ENCODE data around the gene FER1L5.

The FER1L5 gene

DNA sequence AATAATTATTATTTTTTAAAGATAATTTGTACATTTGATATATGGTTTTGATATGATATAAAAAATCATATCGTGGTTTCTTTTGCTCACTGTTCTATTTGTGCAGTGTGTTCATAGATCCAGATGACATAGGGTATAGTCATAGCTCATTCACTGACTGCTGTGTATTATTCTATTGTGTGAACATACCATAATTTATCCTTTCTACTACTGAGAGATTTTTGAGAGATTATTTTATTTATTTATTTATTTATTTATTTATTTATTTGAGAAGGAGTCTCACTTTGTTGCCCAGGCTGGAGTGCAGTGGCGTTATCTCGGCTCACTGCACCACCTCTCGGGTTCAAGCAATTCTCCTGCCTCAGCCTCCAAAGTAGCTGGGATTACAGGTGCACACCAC lies 39.0 kb downstream of the FER1L5 start:
- DNase-seq, result no peak

DNA sequence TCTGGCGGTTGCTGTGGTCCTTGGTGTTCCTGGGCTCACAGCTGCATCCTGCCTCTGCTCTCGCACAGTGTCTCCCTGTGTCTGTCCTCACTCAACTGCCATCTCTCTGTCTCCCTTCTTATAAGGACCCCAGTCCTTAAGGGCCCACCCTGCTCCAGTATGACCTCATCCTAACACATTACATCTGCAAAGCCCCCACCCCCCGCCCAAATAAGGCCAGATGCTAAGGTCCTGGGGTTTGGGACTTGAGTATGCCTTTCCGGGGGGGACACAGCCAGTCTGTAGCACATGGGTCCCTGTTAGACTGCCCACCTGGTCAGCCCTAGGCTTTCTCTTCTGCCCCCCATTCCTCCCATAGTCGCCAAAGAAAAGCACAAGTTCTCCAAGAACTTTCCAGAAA lies 40.7 kb downstream of the FER1L5 start:
- DNase-seq, result no peak

DNA sequence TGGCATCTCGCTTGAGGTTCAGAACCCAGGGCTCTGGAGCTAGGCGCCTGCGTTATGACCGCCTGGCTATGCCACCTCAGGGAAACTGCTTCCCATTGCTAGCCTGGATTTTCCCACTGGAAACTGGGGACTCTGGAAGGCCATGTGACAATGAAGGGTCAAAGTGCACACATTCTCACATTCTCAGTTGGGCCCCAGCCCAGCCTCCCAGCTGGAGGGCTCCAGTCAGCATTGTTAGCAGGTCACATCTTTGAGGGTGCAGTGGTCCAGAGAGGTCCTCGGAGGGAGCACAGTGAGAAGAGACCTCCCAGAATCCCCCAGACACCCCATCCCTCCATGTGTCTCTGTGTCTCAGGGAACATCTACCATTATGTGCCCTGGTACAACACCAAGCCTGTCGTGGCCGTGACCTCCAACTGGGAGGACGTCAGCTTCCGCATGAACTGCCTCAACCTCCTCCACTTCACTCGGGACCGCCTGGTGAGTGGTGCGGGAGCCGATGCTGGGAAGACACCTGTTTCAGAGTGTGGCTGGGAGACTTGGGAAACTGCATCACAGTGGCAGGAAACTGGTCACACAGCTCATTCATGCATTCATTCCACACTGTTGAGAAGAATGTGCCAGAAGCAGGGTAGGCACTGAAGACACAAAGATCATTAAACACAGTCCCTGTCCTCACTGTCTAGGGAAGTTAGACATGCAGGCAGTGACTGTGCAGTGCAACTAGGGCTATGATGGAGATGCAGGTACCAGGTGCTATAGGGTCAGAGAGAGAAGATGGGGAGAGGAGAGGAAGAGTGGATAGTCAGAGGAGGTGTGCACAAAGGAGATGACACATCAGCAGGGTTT lies 41.6 kb downstream of the FER1L5 start:
- DNase-seq, result no peak

DNA sequence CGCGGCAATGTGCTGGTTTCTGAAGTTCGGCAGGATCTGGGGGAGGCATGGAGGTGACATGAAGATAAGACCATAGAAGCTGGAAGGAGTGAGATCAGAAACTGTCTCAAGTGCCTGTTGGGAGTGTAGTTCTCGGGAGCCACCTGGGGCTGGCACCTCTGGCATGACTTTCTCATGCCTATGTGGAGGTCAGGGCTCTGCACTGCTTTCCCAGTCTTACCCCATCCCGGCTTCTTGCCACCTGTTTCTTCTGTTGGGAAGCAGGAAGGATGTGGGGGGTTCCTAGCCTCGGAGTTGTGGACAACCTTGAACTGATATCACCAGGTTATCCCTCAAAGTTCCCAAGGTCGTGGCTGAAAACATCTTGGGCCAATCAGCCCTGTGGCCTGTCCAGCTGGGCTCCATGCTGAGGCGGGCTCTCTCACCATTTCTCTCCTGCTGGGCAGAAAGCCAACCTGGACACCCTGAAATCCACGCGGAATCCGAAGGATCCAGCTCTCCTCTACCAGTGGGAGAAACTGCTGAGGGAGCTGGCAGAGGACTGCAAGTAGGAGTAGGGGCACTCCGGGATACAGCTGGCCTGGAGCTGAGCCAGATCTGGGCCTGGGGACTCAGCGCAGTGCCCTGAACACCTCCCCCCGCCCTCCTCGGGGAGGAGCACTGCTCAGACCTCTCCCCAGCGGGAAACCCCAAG lies 42.5 kb downstream of the FER1L5 start:
- DNase-seq, result no peak

DNA sequence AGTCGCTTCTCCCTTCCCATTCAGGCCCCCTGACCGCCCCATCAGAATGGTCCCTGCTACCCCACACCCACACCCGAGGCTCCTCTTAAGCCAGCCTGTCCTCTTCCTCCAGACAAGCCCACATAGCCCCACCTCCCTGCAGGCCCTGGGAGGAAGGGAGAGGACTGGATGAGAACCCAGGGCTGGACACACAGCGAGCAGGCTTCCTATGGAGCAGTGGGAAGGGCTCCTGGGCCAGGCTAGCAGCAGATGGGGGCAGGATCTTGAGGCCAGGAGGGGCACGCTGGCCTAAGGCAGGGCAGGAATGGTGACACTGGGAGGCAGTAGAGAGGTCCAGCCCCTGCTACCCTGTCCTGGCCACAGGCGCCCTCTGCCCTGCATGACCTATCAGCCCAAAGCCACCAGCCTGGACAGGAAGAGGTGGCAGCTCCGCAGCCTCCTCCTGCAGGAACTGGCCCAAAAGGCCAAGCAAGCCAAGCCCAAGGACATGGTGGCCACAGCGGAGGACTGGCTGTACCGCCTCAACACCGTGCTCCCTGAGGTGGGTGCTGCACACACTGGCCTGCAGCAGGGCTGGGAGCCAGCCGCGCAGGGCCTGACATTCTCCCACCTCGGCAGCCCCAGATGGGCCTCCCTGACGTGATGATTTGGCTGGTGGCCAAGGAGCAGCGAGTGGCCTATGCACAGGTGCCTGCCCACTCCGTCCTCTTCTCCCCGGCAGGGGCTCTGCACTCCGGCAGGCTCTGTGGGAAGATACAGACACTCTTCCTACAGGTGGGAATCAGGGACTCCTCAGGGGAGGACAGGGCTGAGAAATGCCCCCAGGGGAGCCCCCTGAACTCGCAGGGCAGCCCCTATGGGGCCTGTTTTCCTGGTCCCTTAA lies 43.3 kb downstream of the FER1L5 start:
- DNase-seq, result no peak

DNA sequence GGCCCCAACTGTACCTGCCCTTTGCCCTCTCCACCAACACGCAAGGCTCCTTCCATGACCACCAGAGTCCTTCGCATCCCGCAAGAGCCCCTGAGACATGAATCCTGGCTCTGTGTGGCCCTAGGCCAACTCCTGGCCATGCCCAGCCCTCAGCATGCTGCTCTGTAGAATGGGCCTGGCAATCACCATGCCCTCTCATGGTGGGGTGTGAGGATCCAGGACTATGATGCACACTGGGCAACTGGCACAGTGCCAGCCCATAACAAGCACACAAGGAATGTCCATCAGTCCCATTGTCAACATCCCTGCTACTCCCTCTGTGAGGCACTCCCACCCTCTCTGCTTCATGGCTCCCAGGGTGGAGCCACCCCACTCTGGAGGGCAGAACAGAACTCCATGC lies 44.7 kb downstream of the FER1L5 start:
- DNase-seq, result no peak

DNA sequence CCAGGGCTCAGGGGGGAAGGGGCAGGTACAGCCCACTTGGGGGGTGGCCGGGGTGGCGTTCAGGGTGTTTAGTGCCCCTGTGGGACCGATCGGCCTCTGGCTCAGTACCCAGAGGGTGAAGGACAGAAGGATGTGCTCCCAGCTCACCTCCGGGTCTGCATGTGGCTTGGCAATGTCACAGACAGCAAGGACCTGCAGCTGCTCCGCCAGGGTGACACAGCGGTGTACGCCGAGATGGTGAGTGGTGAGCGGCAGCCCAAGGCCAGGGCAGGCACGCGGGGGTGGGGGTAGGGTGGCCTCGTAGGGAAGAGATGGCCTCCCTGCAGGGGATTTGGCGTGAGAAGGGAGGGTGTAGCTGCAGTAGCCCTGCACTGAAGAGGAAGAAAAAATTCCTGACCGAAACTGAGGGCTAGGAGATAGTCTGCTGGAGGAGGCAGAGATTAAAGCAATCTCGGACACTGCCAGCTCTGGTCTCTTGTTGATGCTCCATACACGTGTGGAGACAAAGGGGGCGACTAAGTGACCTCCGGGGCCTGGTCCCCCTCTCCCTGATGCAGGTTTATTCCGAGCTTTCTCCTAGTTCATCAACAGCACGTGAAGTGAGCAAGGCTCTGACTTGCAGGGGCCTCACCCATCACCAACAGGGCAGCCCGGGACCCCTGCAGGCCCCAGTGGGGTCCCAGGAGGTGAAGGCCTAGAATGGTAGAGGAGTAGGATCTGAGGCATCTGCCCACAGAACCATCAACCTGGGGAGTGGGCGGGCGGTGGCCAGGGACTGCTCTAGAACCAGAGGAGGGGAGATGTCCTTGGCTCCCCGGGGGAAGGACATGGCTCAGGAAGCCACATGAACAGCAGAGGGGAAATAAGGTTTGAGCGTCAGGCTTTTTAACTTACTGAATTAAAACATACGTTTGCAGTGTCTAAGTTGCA lies 45.4 kb downstream of the FER1L5 start:
- DNase-seq, result no peak

DNA sequence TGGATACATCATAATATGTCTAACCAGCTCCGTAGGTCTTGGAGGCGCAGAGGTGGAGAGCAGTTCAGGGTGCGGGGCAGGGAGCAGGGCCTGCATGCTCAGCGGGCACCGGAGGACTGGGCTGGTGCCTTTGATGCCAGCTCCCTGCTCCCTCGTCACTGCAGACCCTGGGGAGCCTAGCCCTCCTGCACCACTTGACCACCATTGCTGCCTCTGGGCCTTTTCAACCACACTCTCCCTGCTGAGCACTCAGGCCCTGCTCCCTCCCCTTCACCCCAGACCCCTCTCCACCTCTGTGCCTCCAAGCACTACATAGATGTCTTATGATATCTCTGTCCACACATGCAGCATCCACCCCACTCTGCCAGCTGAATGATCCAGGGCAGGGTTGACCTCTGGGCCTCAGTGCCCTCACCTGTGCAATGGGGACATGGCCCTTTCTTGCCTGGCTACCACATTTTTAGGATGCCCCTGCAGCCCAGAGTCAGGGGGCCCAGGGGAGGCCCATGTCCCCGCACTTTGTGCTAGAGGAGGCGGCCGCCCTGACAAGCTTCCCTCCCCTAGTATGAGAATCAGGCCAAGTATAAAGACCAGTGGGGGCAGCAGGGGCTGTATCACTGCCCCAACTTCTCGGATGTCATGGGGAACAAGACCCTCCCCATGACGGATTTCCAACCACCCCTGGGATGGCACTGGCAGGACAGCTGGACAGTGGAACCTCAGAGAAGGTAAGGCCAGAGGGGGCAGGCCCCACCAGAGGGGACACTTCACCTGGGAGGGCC lies 46.3 kb downstream of the FER1L5 start:
- no peak for DNase-seq

DNA sequence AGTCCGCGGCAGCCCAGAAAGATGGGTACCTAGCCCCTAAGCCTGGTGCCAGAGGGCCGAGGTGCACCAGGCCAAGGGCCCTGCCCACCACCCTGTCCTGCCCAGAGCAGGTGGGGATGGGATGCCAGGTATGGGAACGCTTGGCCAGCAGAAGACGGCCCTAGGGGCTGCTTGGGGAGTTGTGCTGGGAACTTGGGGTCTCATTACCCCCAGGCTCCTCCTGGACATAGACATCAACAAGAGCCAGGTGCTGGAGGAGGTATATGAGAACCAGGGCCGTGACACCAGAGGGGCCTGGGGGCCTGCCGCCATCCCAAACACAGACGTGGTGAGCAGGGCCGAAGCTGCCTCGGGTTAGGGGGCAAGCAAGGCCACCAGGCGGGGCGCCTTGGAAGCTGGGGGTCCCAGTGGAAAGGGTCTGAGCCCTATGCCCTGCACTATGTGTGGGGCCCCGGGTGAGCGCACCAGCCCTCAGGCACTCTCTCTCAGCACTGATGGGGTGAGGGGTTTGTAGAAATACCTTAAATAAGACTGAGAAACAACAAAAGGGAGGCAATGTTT lies 46.9 kb downstream of the FER1L5 start:
- no peak for DNase-seq

DNA sequence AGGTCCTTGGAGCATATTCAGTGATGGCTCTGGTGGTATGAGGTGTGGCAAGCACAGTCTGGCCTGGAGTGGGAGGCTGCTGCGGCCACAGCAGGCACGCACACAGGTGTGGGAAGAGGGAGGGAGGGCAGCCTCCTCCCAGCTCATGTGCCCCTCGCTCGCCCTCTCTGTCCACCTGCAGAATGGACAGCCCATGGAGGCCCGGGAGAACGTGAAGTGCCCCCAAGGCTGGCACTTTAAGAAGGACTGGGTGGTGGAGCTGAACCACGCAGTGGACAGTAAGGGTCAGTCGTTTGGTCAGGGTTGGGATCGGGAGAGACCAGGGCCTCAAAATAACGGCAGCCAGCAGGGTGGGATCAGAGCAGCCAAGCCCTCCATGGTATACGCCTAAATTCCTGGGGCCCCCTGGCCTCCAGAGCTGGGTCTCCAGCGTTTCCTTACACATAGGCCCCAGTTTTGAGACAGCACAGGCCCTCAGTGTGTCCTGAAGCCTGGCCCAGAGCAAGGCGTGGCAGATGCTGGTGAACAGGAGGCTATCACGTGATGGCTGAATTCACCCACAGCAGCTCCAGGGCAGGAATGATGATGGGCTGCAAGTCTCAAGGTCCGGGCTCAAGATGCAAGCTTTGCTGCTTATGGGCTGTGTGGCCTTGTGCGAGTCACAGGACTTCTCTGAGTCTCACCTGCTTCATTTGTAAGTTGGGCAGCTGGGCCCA lies 47.9 kb downstream of the FER1L5 start:
- DNase-seq, result no peak

DNA sequence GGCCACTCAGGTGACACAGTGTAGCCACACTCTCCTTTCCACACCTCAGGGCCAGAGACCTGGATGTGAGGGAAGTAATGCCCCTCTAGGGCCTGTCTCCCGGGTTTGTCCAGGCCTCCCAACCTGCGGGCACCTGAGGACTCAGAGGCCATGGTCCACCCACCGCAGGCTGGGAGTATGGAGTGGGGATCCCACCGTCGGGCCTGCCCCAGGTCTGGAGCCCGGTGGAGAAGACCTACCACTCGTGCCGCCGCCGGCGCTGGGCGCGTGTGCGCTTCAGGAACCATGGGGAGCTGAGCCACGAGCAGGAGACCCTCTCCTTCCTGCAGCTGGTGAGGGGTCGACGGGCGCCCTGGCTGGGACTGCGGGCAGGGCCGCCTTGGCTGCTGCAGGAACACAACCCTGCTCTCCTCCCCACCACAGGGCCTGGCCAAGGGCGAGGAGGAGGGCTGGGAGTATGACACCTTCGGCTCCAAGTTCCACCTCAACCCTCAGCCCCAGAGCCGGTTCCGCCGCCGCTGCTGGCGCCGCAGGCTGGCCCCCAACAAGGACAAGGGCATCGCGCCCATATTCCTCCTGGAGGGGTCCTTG lies 48.6 kb downstream of the FER1L5 start:
- no peak for DNase-seq

DNA sequence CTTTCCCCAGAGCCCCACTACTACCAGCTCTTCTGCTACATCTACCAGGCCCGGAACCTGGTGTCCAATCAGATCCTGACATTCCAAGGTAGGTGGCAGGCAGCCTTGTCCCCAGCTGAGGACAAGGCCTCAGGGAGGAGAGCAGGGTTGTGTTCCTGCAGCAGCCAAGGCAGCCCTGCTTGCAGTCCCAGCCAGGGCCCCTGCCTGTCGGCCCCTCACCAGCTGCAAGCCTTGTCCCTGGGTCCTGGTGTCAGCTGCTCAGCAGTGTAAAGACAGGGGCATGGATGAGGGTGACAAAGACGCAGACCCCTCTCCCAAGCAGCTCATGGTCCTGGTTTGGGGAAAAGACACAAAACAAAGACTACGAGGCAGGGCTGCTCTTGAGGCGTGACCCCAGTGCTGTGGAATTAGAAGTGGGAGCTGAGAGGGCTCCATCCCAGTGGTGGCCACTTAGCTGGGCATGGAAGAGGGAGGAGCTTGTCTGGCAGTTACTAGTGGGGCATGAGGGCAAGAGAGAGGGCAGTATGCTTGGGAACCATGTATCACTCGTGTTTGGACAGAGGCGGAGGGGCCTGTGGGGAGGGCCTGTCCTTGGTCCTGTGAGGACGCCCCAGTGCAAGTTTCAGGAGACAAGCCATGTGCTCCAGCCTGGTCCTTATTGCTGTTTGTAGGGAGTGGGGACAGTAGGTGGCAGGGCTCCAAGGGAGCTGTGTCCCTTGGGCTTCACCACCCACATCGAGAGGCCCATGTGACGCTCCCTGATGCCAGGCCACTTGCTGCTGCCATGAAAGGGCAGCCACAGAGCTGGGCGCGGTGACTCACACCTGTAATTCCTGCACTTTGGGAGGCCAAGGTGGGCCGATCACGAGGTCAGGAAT lies 49.8 kb downstream of the FER1L5 start:
- no peak for DNase-seq

DNA sequence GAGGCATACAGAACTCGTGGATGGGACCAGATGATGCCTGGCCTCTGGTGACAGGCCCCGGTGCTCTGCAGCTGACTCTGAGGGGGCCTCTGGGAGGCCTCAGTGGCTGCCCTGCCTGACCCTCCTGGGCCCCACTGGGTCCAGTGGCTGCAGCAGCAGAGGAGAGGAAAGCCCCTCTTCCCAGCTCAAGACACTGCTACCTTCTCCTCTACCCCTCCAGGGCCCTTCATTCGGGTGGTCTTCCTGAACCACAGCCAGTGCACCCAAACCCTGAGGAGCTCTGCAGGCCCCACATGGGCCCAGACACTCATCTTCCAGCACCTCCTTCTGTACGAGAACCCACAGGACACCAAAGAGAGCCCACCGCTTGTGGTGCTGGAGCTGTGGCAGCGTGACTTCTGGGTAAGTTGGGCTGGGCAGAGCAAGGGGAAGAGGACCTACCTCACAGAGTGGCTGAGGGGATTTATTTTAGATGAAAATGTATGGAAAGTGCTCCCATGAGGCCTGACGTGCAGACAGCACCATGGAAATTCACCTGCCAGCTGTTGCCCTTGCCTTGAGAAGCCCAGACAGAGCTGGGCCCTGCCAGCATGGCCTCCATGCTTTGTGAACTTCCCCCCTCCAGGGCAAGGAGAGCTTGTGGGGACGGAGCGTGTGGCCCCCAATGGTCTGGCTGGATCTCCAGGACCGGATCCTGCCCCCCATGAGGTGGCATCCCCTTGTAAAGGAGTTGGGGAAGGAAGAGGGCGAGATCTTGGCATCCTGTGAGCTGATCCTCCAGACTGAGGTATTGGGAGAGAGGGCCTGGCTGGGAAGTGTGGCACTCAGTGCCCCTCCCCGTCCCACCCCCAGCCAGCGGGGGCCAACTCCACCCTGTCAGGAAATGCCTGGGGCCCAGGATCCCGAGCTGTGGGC lies 51.0 kb downstream of the FER1L5 start:
- no peak for DNase-seq

DNA sequence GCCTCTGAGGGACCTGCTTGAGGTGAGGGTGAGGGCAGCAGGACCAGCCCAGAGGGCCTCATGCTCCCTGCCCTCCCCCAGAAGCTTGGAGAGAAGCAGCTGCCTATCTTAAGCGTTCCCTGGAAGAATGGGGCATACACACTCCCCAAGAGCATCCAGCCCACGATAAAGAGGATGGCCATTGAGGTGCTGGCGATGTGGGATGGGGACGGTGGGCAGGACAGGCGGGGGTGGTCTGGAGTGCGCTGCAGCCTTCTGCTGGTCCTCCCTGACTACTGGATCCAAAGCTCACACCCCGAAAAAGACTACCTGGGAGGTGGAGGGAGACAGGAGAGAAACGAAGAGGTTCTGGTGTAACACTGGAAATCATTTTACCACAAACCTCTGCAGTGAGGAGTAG lies 51.7 kb downstream of the FER1L5 start:
- DNase-seq, result no peak

DNA sequence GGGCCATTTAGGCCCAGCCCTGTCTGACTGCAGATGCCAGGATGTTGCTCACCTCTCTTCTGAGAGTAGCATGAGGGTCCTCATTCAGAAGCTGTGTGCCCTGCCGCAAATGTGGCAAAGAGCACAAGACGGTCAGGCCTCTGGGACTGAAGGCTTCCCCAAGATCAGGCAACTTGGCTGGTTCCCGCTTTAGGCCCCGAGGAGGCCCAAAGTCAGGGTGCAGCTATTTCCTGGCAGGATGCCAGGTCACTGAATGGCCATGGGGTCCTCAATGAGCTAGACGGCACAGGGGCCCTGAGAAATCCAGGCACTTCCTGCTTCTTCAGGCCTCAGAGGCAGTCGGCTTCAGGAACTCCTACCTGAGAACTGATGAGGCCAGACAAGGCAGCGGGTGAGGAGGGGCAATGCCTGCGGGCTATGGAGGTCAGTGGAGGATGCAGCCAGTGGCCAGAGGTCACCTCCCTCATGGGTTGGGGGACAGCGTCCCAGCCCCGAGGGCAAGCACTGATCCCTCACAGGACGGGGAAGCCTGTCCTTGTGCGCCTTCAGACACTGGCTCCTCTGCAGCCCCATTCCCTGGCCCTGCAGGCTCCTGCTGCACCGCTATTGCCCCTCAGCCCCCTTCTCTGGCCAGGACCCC lies 52.4 kb downstream of the FER1L5 start:
- DNase-seq, result no peak

DNA sequence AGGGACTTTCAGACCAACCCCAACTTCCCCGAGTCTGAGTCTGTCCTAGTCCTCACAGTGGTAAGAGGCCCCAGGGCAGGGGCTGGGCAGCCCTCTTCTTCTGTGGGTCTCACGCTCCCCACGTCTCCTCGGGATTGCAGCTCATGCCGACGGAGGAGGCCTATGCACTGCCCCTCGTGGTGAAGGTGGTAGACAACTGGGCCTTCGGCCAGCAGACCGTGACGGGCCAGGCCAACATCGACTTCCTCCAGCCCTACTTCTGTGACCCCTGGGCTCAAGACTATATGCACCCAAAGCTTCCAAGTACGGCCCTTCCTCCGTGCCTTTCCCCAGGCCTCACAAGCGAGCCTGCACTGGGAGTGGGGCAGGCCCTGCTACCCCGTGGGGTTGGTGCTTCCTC lies 53.0 kb downstream of the FER1L5 start:
- DNase-seq, result no peak

DNA sequence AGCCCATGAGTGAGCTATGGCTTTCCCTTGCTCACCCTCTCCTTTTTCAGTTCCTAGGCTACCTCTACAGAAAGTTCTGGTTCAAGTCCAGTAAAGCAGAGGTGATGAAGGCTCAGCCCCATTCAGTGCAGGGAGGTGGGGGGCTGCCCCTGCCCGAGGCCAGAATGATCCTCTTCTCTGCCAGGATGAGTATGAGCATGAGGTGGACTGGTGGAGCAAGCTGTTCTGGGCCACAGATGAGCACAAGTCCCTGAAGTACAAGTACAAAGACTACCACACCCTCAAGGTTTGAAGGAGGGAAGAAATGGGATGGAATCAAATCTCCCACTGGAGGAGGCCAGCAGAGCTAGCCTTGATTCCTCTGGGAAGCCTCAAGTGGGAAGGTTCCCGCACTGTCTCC lies 54.9 kb downstream of the FER1L5 start:
- DNase-seq, result no peak

All from T-helper 2 cell (primary cell).